Neural cell (in vitro differentiated cells): ENCODE results near the gene PON3.
A peak's percentile ranks its signal among the peaks of the same experiment; 100 is the strongest.

Source experiments
- EZH2 ChIP-seq: fragments of 200-600, 300-800 bp; shearing (Covaris generic), sonication (generic); IDR thresholded peaks from 2 replicates; pipeline ENCODE4 v1.6.1; 2014; ENCODE audit warnings: antibody characterized with exemption, low read length, borderline replicate concordance, mild to moderate bottlenecking; ENCODE audit not compliant: insufficient read depth, poor library complexity, severe bottlenecking
- POLR2AphosphoS5 ChIP-seq: IDR thresholded peaks from 2 replicates; pipeline ENCODE4 v1.6.1; 2012
- SMC3 ChIP-seq: fragments of 450-650 bp; conservative IDR thresholded peaks from 2 replicates; pipeline ENCODE4 v1.6.1; 2014; ENCODE audit warnings: antibody characterized with exemption, mild to moderate bottlenecking, moderate library complexity; ENCODE audit not compliant: poor library complexity
- TAF1 ChIP-seq: IDR thresholded peaks from 2 replicates; pipeline ENCODE4 v1.6.1; 2012; ENCODE audit warnings: low read depth
- TF ChIP-seq, protein P1 (sequence below): fragments of 450-650 bp; IDR thresholded peaks from 2 replicates; pipeline ENCODE4 v1.5.1; 2014; ENCODE audit warnings: antibody characterized with exemption, mild to moderate bottlenecking, moderate library complexity; ENCODE audit not compliant: poor library complexity, severe bottlenecking

- TF ChIP-seq, protein P1, sequence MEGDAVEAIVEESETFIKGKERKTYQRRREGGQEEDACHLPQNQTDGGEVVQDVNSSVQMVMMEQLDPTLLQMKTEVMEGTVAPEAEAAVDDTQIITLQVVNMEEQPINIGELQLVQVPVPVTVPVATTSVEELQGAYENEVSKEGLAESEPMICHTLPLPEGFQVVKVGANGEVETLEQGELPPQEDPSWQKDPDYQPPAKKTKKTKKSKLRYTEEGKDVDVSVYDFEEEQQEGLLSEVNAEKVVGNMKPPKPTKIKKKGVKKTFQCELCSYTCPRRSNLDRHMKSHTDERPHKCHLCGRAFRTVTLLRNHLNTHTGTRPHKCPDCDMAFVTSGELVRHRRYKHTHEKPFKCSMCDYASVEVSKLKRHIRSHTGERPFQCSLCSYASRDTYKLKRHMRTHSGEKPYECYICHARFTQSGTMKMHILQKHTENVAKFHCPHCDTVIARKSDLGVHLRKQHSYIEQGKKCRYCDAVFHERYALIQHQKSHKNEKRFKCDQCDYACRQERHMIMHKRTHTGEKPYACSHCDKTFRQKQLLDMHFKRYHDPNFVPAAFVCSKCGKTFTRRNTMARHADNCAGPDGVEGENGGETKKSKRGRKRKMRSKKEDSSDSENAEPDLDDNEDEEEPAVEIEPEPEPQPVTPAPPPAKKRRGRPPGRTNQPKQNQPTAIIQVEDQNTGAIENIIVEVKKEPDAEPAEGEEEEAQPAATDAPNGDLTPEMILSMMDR: no peak
- TF ChIP-seq EZH2: no peak
- TF ChIP-seq TAF1: no peak
- no peak for TF ChIP-seq SMC3
- peak; percentile 85 for TF ChIP-seq POLR2AphosphoS5
Observed at GRCh38 chr7:95321720-95322119, 74.5 kb downstream of the PON3 start.
